SH-SY5Y (cell line): Measurements from ENCODE around the gene ANKLE1.

ENCODE experiments used
- GATA2 ChIP-seq: IDR thresholded peaks from 2 replicates; pipeline ENCODE4 v1.6.1; 2011; ENCODE audit warnings: mild to moderate bottlenecking, low read depth, low read length
- GATA3 ChIP-seq: IDR thresholded peaks from 2 replicates; pipeline ENCODE4 v1.6.1; 2011; ENCODE audit warnings: low read depth, mild to moderate bottlenecking, low read length, moderate library complexity

GRCh38 chr19:17323964-17324332 lies 42.2 kb downstream of the ANKLE1 start:
- no peak for TF ChIP-seq GATA2
- TF ChIP-seq GATA3, result no peak
